Liver (tissue), 3 donors: ENCODE results near the gene BCL2.

Experiments used
- SP1 ChIP-seq: IDR thresholded peaks from 2 replicates; pipeline ENCODE4 v1.6.1; 2018; ENCODE audit warnings: antibody characterized with exemption, mild to moderate bottlenecking
- TAF1 ChIP-seq: conservative IDR thresholded peaks from 2 replicates; pipeline ENCODE4 v1.6.1; 2016; ENCODE audit warnings: antibody characterized with exemption, mild to moderate bottlenecking
- TF ChIP-seq, protein P1 (sequence below): fragments of 150-350 bp; IDR thresholded peaks from 2 replicates; pipeline ENCODE4 v1.5.1; 2017; ENCODE audit warnings: improper control_type of control experiment, low read depth, low read length; ENCODE audit not compliant: missing input control
- donor health status: healthy.
- donor health status: healthy.

- TF ChIP-seq TAF1 (no peak), SP1 (no peak)
- TF ChIP-seq, protein P1, sequence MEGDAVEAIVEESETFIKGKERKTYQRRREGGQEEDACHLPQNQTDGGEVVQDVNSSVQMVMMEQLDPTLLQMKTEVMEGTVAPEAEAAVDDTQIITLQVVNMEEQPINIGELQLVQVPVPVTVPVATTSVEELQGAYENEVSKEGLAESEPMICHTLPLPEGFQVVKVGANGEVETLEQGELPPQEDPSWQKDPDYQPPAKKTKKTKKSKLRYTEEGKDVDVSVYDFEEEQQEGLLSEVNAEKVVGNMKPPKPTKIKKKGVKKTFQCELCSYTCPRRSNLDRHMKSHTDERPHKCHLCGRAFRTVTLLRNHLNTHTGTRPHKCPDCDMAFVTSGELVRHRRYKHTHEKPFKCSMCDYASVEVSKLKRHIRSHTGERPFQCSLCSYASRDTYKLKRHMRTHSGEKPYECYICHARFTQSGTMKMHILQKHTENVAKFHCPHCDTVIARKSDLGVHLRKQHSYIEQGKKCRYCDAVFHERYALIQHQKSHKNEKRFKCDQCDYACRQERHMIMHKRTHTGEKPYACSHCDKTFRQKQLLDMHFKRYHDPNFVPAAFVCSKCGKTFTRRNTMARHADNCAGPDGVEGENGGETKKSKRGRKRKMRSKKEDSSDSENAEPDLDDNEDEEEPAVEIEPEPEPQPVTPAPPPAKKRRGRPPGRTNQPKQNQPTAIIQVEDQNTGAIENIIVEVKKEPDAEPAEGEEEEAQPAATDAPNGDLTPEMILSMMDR, result no peak
Measured at GRCh38 chr18:63138436-63139340, 180.9 kb downstream of the BCL2 start.
